Ovary (tissue), 3 donors: ENCODE data around the gene CHCT1.

Source experiments
- EP300 ChIP-seq: sonication (generic); formaldehyde crosslinking; IDR thresholded peaks from one replicate; pipeline ENCODE4 v1.6.1; 2017; ENCODE audit warnings: antibody characterized with exemption
- POLR2A ChIP-seq: fragments of 450-650 bp; IDR thresholded peaks from one replicate; pipeline ENCODE4 v1.6.1; 2017; ENCODE audit warnings: antibody characterized with exemption, mild to moderate bottlenecking, moderate library complexity
- TF ChIP-seq, protein P1 (sequence below), 3 donors: fragments of 450-650 bp in 2 of 3; fragments of 200-600 bp in 1 of 3; IDR thresholded peaks; one replicate each; pipeline versions ENCODE4 v1.5.1 to v1.8.0; 2016 to 2022; ENCODE audit warnings: antibody characterized with exemption in 3 of 3, mild to moderate bottlenecking in 1 of 3
- donor health status: DM: no; HTN: no; CAD: no.

DNA sequence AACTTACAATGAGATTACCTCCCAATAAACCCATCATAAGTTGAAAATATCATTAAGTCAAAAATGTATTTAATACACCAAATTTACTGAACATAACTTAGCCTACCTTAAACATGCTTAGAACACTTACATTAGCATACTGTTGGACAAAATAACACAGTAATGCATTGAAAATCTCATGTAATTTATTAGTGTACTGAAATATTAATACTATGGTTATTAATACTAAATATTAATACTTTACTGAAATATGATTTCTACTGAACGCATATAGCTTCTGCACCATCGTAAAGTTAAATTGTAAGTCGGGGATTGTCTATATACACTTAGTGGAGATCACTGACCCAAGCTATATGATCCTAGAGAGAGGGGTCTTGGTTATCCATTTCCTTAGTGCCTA is 34.6 kb upstream of the CHCT1 start:
- TF ChIP-seq POLR2A (no peak), EP300 (no peak)
- TF ChIP-seq, protein P1, sequence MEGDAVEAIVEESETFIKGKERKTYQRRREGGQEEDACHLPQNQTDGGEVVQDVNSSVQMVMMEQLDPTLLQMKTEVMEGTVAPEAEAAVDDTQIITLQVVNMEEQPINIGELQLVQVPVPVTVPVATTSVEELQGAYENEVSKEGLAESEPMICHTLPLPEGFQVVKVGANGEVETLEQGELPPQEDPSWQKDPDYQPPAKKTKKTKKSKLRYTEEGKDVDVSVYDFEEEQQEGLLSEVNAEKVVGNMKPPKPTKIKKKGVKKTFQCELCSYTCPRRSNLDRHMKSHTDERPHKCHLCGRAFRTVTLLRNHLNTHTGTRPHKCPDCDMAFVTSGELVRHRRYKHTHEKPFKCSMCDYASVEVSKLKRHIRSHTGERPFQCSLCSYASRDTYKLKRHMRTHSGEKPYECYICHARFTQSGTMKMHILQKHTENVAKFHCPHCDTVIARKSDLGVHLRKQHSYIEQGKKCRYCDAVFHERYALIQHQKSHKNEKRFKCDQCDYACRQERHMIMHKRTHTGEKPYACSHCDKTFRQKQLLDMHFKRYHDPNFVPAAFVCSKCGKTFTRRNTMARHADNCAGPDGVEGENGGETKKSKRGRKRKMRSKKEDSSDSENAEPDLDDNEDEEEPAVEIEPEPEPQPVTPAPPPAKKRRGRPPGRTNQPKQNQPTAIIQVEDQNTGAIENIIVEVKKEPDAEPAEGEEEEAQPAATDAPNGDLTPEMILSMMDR (IDR thresholded peaks at IDR 0.05), result no peak
